IMR-90 (cell line): ENCODE measurements around the gene MACC1.

ENCODE experiments used
- MXI1 ChIP-seq: IDR thresholded peaks from 2 replicates; pipeline ENCODE4 v1.6.1; 2012; ENCODE audit warnings: low read depth, mild to moderate bottlenecking, low read length, moderate library complexity, borderline replicate concordance
- POLR2A ChIP-seq: IDR thresholded peaks from 2 replicates; pipeline ENCODE4 v1.6.1; 2012; ENCODE audit warnings: mild to moderate bottlenecking, low read depth, low read length
- RAD21 ChIP-seq: IDR thresholded peaks from 2 replicates; pipeline ENCODE4 v1.6.1; 2012; ENCODE audit warnings: low read length, improper control_type of control experiment
- RFX5 ChIP-seq: IDR thresholded peaks from 2 replicates; pipeline ENCODE4 v1.8.0; 2012; ENCODE audit warnings: low read depth, mild to moderate bottlenecking, low read length, moderate library complexity
- SMC3 ChIP-seq: fragments of 150-350 bp; IDR thresholded peaks from 2 replicates; pipeline ENCODE4 v1.6.1; 2016; ENCODE audit warnings: low read depth, mild to moderate bottlenecking, antibody characterized with exemption, low read length, moderate library complexity
- TF ChIP-seq, protein P1 (sequence below): conservative IDR thresholded peaks from 2 replicates; pipeline ENCODE4 v1.5.1; 2012; ENCODE audit warnings: mild to moderate bottlenecking, low read depth, low read length, improper control_type of control experiment

DNA sequence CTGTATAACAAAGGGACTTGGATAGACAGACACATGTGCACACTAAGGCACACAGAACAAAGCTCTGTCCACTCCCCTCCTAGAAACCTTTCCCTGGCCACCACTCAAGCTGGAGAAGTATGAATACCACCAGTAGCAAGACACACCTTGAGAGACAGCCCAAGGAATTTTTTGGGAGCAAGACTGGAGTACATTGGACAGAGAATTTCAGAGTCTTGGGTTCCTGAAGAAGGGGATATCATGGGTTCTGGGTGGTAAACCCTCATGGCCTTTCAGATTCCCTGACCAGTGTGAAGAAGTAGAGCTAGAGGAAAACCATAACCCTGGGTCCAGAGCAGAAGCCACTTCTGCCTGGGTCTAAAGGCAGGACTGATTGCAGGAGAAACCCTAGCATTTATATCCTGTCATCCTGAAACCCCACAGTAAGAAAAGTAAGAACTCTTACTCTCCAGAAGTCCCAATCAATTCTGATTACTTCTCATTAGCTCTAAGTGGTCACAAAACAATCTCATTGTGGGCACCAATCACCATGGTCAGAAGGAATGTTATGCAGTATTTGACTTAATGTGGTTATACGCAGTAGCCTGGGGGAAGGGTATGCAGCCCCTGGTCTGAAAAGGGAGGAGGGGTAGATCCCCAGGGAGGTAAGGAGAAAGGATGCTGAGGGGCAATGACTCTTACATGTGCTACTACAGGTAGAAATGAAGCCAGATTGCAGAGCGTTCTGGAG, 20.4 kb upstream of the MACC1 start:
- TF ChIP-seq, protein P1, sequence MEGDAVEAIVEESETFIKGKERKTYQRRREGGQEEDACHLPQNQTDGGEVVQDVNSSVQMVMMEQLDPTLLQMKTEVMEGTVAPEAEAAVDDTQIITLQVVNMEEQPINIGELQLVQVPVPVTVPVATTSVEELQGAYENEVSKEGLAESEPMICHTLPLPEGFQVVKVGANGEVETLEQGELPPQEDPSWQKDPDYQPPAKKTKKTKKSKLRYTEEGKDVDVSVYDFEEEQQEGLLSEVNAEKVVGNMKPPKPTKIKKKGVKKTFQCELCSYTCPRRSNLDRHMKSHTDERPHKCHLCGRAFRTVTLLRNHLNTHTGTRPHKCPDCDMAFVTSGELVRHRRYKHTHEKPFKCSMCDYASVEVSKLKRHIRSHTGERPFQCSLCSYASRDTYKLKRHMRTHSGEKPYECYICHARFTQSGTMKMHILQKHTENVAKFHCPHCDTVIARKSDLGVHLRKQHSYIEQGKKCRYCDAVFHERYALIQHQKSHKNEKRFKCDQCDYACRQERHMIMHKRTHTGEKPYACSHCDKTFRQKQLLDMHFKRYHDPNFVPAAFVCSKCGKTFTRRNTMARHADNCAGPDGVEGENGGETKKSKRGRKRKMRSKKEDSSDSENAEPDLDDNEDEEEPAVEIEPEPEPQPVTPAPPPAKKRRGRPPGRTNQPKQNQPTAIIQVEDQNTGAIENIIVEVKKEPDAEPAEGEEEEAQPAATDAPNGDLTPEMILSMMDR = no peak
- TF ChIP-seq POLR2A = no peak
- TF ChIP-seq MXI1 = no peak
- TF ChIP-seq RAD21 = no peak
- TF ChIP-seq RFX5 = no peak
- TF ChIP-seq SMC3 = no peak
